H9 (cell line): ENCODE results near the gene TMOD3. TPM values are rescaled to one million over a fixed set of nuclear protein-coding genes. Genes with fewer than 3 reads are reported as not detected.

Experiments
- DNase-seq: peaks from one replicate; pipeline ENCODE4 v3.0.0-alpha.2; 2017
- H2AFZ ChIP-seq: one replicate; pipeline ENCODE4 v1.6.1; 2013; ENCODE audit warnings: mild to moderate bottlenecking, low read length, control low read depth, moderate library complexity
- H2AK5ac ChIP-seq: 2 replicates; pipeline ENCODE4 v1.6.1; 2013; ENCODE audit warnings: low read length, control low read depth, mixed read lengths; ENCODE audit not compliant: insufficient read length
- H2BK120ac ChIP-seq: one replicate; pipeline ENCODE4 v1.6.1; 2013; ENCODE audit warnings: low read depth, mild to moderate bottlenecking, low read length, control low read depth, inconsistent platforms; ENCODE audit not compliant: poor library complexity, severe bottlenecking
- H2BK12ac ChIP-seq: 2 replicates; pipeline ENCODE4 v1.6.1; 2013; ENCODE audit warnings: low read length, control low read depth, mixed read lengths, low read depth; ENCODE audit not compliant: insufficient read length
- H2BK15ac ChIP-seq: 2 replicates; pipeline ENCODE4 v1.6.1; 2013; ENCODE audit warnings: low read depth, low read length, control low read depth
- H2BK20ac ChIP-seq: one replicate; pipeline ENCODE4 v1.6.1; 2013; ENCODE audit warnings: low read depth, mild to moderate bottlenecking, low read length, control low read depth, inconsistent platforms; ENCODE audit not compliant: poor library complexity, severe bottlenecking
- H2BK5ac ChIP-seq: 2 replicates; pipeline ENCODE4 v1.6.1; 2013; ENCODE audit warnings: low read length, control low read depth, mixed read lengths; ENCODE audit not compliant: insufficient read length
- H3K14ac ChIP-seq: 2 replicates; pipeline ENCODE4 v1.6.1; 2013; ENCODE audit warnings: low read length, control low read depth; ENCODE audit not compliant: insufficient read depth
- H3K18ac ChIP-seq: 2 replicates; pipeline ENCODE4 v1.6.1; 2013; ENCODE audit warnings: low read depth, mild to moderate bottlenecking, mixed read lengths, low read length, control low read depth; ENCODE audit not compliant: insufficient read length
- H3K23ac ChIP-seq: 2 replicates; pipeline ENCODE4 v1.6.1; 2013; ENCODE audit warnings: low read length, control low read depth, mixed read lengths, low read depth; ENCODE audit not compliant: insufficient read length
- H3K23me2 ChIP-seq: 2 replicates; pipeline ENCODE4 v1.6.1; 2013; ENCODE audit warnings: low read depth, mild to moderate bottlenecking, mixed read lengths, low read length, control low read depth; ENCODE audit not compliant: insufficient read length, poor library complexity, severe bottlenecking
- H3K27ac ChIP-seq: 2 replicates; pipeline ENCODE4 v1.5.1; 2013; ENCODE audit warnings: low read length, control low read depth, mixed read lengths, low read depth; ENCODE audit not compliant: insufficient read length
- H3K27me3 ChIP-seq: 2 replicates; pipeline ENCODE4 v1.6.1; 2013; ENCODE audit warnings: low read length, control low read depth, inconsistent platforms; ENCODE audit not compliant: insufficient read depth
- H3K4ac ChIP-seq: 2 replicates; pipeline ENCODE4 v1.6.1; 2013; ENCODE audit warnings: low read depth, mild to moderate bottlenecking, control low read depth, inconsistent platforms, low read length, moderate library complexity
- H3K4me1 ChIP-seq: 2 replicates; pipeline ENCODE4 v1.6.1; 2013; ENCODE audit warnings: low read length, control low read depth, inconsistent platforms; ENCODE audit not compliant: insufficient read depth
- H3K4me2 ChIP-seq: 2 replicates; pipeline ENCODE4 v1.6.1; 2013; ENCODE audit warnings: low read length, control low read depth, mixed read lengths; ENCODE audit not compliant: insufficient read length, insufficient read depth
- H3K56ac ChIP-seq: 2 replicates; pipeline ENCODE4 v1.6.1; 2013; ENCODE audit warnings: low read depth, mild to moderate bottlenecking, mixed read lengths, low read length, control low read depth; ENCODE audit not compliant: insufficient read length
- H3K79me1 ChIP-seq: 2 replicates; pipeline ENCODE4 v1.6.1; 2013; ENCODE audit warnings: low read depth, mild to moderate bottlenecking, moderate library complexity, low read length, control low read depth, inconsistent platforms; ENCODE audit not compliant: insufficient read depth, poor library complexity, severe bottlenecking
- H3K79me2 ChIP-seq: 2 replicates; pipeline ENCODE4 v1.6.1; 2013; ENCODE audit warnings: low read length, control low read depth, inconsistent platforms; ENCODE audit not compliant: insufficient read depth
- H3K9ac ChIP-seq: 2 replicates; pipeline ENCODE4 v1.6.1; 2013; ENCODE audit warnings: low read length, control low read depth, mixed read lengths; ENCODE audit not compliant: insufficient read length; ENCODE audit errors: extremely low read depth
- H3K9me3 ChIP-seq: one replicate; pipeline ENCODE4 v1.6.1; 2013; ENCODE audit warnings: low read depth, low read length, inconsistent platforms; ENCODE audit not compliant: control insufficient read depth
- H3T11ph ChIP-seq: one replicate; pipeline ENCODE4 v1.6.1; 2013; ENCODE audit warnings: mild to moderate bottlenecking, low read length, control low read depth, inconsistent platforms
- H4K20me1 ChIP-seq: one replicate; pipeline ENCODE4 v1.6.1; 2013; ENCODE audit not compliant: control insufficient read depth, insufficient read length, insufficient read depth
- H4K5ac ChIP-seq: 2 replicates; pipeline ENCODE4 v1.6.1; 2013; ENCODE audit warnings: low read depth, mild to moderate bottlenecking, mixed read lengths, low read length, control low read depth; ENCODE audit not compliant: insufficient read length
- H4K8ac ChIP-seq: replicated peaks from 2 replicates; pipeline ENCODE4 v1.6.1; 2013; ENCODE audit warnings: low read length, control low read depth, mixed read lengths, low read depth; ENCODE audit not compliant: insufficient read length
- H4K91ac ChIP-seq: 2 replicates; pipeline ENCODE4 v1.6.1; 2013; ENCODE audit warnings: low read depth, mild to moderate bottlenecking, moderate library complexity, mixed read lengths, low read length, control low read depth; ENCODE audit not compliant: insufficient read length
- H3K27ac Mint-ChIP-seq, 3 experiments: 2 replicates in 2 of 3; 3 replicates in 1 of 3; pipeline ENCODE4 v1.8.0; 2020 to 2021; ENCODE audit warnings: mixed read lengths in 3 of 3, mild to moderate bottlenecking in 1 of 3, moderate library complexity in 1 of 3
- H3K27me3 Mint-ChIP-seq: 2 replicates; pipeline ENCODE4 v1.8.0; 2021; ENCODE audit warnings: low read depth, mild to moderate bottlenecking, moderate library complexity, mixed read lengths
- H3K36me3 Mint-ChIP-seq, 3 experiments: 2 replicates in 2 of 3; 3 replicates in 1 of 3; pipeline ENCODE4 v1.8.0; 2020 to 2021; ENCODE audit warnings: low read depth in 3 of 3, mixed read lengths in 3 of 3; ENCODE audit not compliant: insufficient read depth in 1 of 3
- H3K4me1 Mint-ChIP-seq, 2 experiments: 2 replicates each; pipeline ENCODE4 v1.8.0; 2020; ENCODE audit warnings: mixed read lengths in 2 of 2
- H3K4me3 Mint-ChIP-seq, 2 experiments: 2 replicates in 1 of 2; 3 replicates in 1 of 2; pipeline ENCODE4 v1.8.0; 2020 to 2021; ENCODE audit warnings: mild to moderate bottlenecking in 2 of 2, mixed read lengths in 2 of 2, moderate library complexity in 1 of 2
- H3K9me3 Mint-ChIP-seq, 2 experiments: 2 replicates in 1 of 2; 3 replicates in 1 of 2; pipeline ENCODE4 v1.8.0; 2020; ENCODE audit warnings: mild to moderate bottlenecking in 2 of 2, mixed read lengths in 2 of 2, moderate library complexity in 1 of 2
- WGBS: extraction: QIAGEN DNeasy Blood & Tissue Kit; methylation state at CpG from one replicate; pipeline ENCODE4 v1.1.7; 2013; ENCODE audit warnings: missing lambda C conversion rate, low lambda C conversion rate, mixed read lengths; ENCODE audit not compliant: insufficient read length; ENCODE audit errors: extremely low coverage; 5-methylcytosine and 5-hydroxymethylcytosine counted together
- total RNA-seq: library from RNA; stranded (reverse); gene quantifications from 2 replicates; pipeline ENCODE4 v1.2.1, GENCODE V29; 2021
- TF ChIP-seq, protein P1 (sequence below): fragments of 200-600 bp; sonication (generic); conservative IDR thresholded peaks from 3 replicates; pipeline ENCODE4 v1.8.0; 2021; ENCODE audit warnings: antibody characterized with exemption, mild to moderate bottlenecking

The TMOD3 gene
- total RNA-seq, 1 experiment from 2014 or later = 24.7 TPM

DNA sequence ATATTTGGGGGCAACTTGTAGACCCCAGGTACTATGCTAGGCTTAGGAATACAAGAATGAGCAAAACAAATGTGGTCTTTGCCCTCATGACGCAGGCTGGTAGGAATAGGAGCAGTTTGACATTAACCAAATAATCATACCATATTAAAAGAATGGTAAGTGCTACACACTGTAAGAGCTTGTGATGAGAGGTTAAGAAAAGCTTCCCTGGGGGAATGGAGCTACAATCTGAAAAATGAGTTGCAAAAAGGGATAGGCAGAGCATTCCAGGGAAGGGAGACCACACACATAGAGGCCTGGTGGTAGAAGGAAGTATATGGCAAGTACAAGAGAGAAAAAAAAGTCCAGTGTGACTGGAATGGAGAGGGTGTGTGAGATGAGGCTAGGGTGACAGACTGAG is 37.3 kb downstream of the TMOD3 start:
- Histone ChIP-seq H3K79me1 (no peaks in the 10 kb centered on the region), H4K8ac (no peak overlapping the region), H2BK15ac (no peak overlapping the region), H3K4me2 (no peak overlapping the region), H3K27ac (no peak overlapping the region), H2BK120ac (no peak overlapping the region), H3K27me3 (no peaks in the 10 kb centered on the region), H3K23ac (no peak overlapping the region), H3K14ac (no peak overlapping the region), H3K9ac (no peak overlapping the region), H4K5ac (no peak overlapping the region), H4K91ac (no peak overlapping the region), H2AK5ac (no peak overlapping the region), H3K56ac (no peak overlapping the region), H3K23me2 (no peaks in the 10 kb centered on the region), H2BK20ac (no peak overlapping the region), H3K79me2 (no peaks in the 10 kb centered on the region), H3K9me3 (no peaks in the 10 kb centered on the region), H2BK5ac (no peak overlapping the region), H3K4me1 (peaks cover 4% of the 10 kb centered on the region; the same call in 1 of the 2 replicates), H3K4ac (no peak overlapping the region), H2AFZ (no peak overlapping the region), H2BK12ac (no peak overlapping the region), H4K20me1 (no peaks in the 10 kb centered on the region), H3K18ac (no peak overlapping the region), H3T11ph (no peak overlapping the region)
- Mint-ChIP-seq H3K9me3 (no peaks in the 10 kb centered on the region), H3K4me1 (peaks cover 18 to 28% of the 10 kb centered on the region in 2 experiments), H3K36me3 (peaks cover 29 to 38% (median 32%) of the 10 kb centered on the region in 3 experiments), H3K27ac (peak overlapping the region in 2 of 3 experiments; percentile 24 to 33; a peak in 4 of 7 replicates), H3K27me3 (no peaks in the 10 kb centered on the region), H3K4me3 (no peak overlapping the region)
- no peak for DNase-seq
- WGBS = no CpG with 5 or more reads among the region's 1 CpG
- TF ChIP-seq, protein P1, sequence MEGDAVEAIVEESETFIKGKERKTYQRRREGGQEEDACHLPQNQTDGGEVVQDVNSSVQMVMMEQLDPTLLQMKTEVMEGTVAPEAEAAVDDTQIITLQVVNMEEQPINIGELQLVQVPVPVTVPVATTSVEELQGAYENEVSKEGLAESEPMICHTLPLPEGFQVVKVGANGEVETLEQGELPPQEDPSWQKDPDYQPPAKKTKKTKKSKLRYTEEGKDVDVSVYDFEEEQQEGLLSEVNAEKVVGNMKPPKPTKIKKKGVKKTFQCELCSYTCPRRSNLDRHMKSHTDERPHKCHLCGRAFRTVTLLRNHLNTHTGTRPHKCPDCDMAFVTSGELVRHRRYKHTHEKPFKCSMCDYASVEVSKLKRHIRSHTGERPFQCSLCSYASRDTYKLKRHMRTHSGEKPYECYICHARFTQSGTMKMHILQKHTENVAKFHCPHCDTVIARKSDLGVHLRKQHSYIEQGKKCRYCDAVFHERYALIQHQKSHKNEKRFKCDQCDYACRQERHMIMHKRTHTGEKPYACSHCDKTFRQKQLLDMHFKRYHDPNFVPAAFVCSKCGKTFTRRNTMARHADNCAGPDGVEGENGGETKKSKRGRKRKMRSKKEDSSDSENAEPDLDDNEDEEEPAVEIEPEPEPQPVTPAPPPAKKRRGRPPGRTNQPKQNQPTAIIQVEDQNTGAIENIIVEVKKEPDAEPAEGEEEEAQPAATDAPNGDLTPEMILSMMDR = no peak
